HEK293 (cell line): Measurements from ENCODE around the gene PARD3.
"Not testable (repeated sequence)": the region's sequence is repeated elsewhere in the genome, so short reads cannot be mapped to it uniquely, and the experiment has no call there.

Experiments used
- CTCF ChIA-PET: fragments of 350-600 bp; formaldehyde crosslinking; extraction: SDS; loops from one replicate; lab custom pipeline; 2021; ENCODE audit warnings: antibody characterized with exemption; lab: Yijun Ruan, JAX
- POLR2A ChIA-PET: fragments of 300-600 bp; formaldehyde crosslinking; extraction: SDS; loops from one replicate; lab custom pipeline; 2020; ENCODE audit warnings: antibody characterized with exemption, inconsistent platforms; lab: Yijun Ruan, JAX
- H3K27ac ChIP-seq: fragments of 200-500 bp; sonication (Bioruptor generic); 2 replicates; pipeline ENCODE4 v1.5.1; 2014; ENCODE audit warnings: low read depth, low read length, control low read depth, inconsistent platforms; ENCODE audit errors: extremely low read depth
- H3K36me3 ChIP-seq, 2 experiments: fragments of 200-500 bp in 1 of 2; sonication (Bioruptor generic) in 1 of 2; 1 replicate in 1 of 2; 2 replicates in 1 of 2; pipeline ENCODE4 v1.5.1; 2014 to 2017; ENCODE audit warnings: inconsistent platforms in 2 of 2, low read length in 2 of 2; ENCODE audit not compliant: control insufficient read depth in 2 of 2, insufficient read depth in 1 of 2
- H3K4me1 ChIP-seq: fragments of 200-500 bp; sonication (Bioruptor generic); 2 replicates; pipeline ENCODE4 v1.5.1; 2014; ENCODE audit warnings: mild to moderate bottlenecking, low read length, inconsistent platforms; ENCODE audit not compliant: control insufficient read depth, insufficient read depth
- H3K4me3 ChIP-seq: 2 replicates; pipeline ENCODE4 v1.5.1; 2011; ENCODE audit warnings: low read depth, mild to moderate bottlenecking, control low read depth, low read length, moderate library complexity
- H3K9me3 ChIP-seq: fragments of 200-500 bp; sonication (Bioruptor generic); 2 replicates; pipeline ENCODE4 v1.5.1; 2014; ENCODE audit warnings: low read depth, low read length, inconsistent platforms; ENCODE audit not compliant: control insufficient read depth, insufficient read depth
- GLIS1 ChIP-seq: fragments of 450-650 bp; formaldehyde crosslinking; IDR thresholded peaks from 2 replicates; pipeline ENCODE4 v1.5.1; 2016; ENCODE audit warnings: missing biosample characterization, missing genetic modification characterization
- KLF10 ChIP-seq: fragments of 450-650 bp; IDR thresholded peaks from 2 replicates; pipeline ENCODE4 v1.5.1; 2018; ENCODE audit warnings: missing biosample characterization, mild to moderate bottlenecking, missing genetic modification characterization
- SCRT1 ChIP-seq: fragments of 450-650 bp; formaldehyde crosslinking; IDR thresholded peaks from 2 replicates; pipeline ENCODE4 v1.5.1; 2016; ENCODE audit warnings: missing biosample characterization, missing genetic modification characterization, borderline replicate concordance
- ZBTB17 ChIP-seq: fragments of 450-650 bp; formaldehyde crosslinking; IDR thresholded peaks from 2 replicates; pipeline ENCODE4 v1.5.1; 2016; ENCODE audit warnings: missing biosample characterization, missing genetic modification characterization
- ZFHX2 ChIP-seq: fragments of 450-650 bp; formaldehyde crosslinking; conservative IDR thresholded peaks from 2 replicates; pipeline ENCODE4 v1.5.1; 2016; ENCODE audit warnings: missing biosample characterization, missing genetic modification characterization
- ZFP69B ChIP-seq: fragments of 450-650 bp; formaldehyde crosslinking; IDR thresholded peaks from 2 replicates; pipeline ENCODE4 v1.5.1; 2016; ENCODE audit warnings: missing biosample characterization, missing genetic modification characterization
- ZNF16 ChIP-seq: fragments of 450-650 bp; formaldehyde crosslinking; IDR thresholded peaks from 2 replicates; pipeline ENCODE4 v1.5.1; 2016; ENCODE audit warnings: low read depth, missing biosample characterization, missing genetic modification characterization
- ZNF18 ChIP-seq: fragments of 450-650 bp; formaldehyde crosslinking; IDR thresholded peaks from 2 replicates; pipeline ENCODE4 v1.5.1; 2016; ENCODE audit warnings: missing biosample characterization, missing genetic modification characterization
- ZNF211 ChIP-seq: fragments of 450-650 bp; formaldehyde crosslinking; IDR thresholded peaks from 2 replicates; pipeline ENCODE4 v1.5.1; 2016; ENCODE audit warnings: low read depth, missing biosample characterization, missing genetic modification characterization
- ZNF221 ChIP-seq: fragments of 450-650 bp; formaldehyde crosslinking; IDR thresholded peaks from 2 replicates; pipeline ENCODE4 v1.5.1; 2017; ENCODE audit warnings: missing biosample characterization, missing genetic modification characterization, borderline replicate concordance
- ZNF292 ChIP-seq: fragments of 450-650 bp; formaldehyde crosslinking; IDR thresholded peaks from 2 replicates; pipeline ENCODE4 v1.5.1; 2016; ENCODE audit warnings: low read depth, missing biosample characterization, missing genetic modification characterization, borderline replicate concordance
- ZNF341 ChIP-seq: fragments of 450-650 bp; formaldehyde crosslinking; IDR thresholded peaks from 2 replicates; pipeline ENCODE4; 2016; ENCODE audit warnings: low read depth, missing biosample characterization, missing genetic modification characterization
- ZNF394 ChIP-seq: fragments of 450-650 bp; formaldehyde crosslinking; IDR thresholded peaks from 2 replicates; pipeline ENCODE4 v1.5.1; 2016; ENCODE audit warnings: missing biosample characterization, missing genetic modification characterization, mild to moderate bottlenecking, moderate library complexity, borderline replicate concordance
- ZNF549 ChIP-seq: fragments of 450-650 bp; IDR thresholded peaks from 2 replicates; pipeline ENCODE4 v1.5.1; 2018; ENCODE audit warnings: missing biosample characterization, missing genetic modification characterization, mild to moderate bottlenecking, inconsistent platforms, moderate library complexity
- ZNF600 ChIP-seq: fragments of 450-650 bp; formaldehyde crosslinking; IDR thresholded peaks from 2 replicates; pipeline ENCODE4 v1.5.1; 2016; ENCODE audit warnings: missing biosample characterization, missing genetic modification characterization
- ZNF747 ChIP-seq: fragments of 450-650 bp; formaldehyde crosslinking; IDR thresholded peaks from 2 replicates; pipeline ENCODE4 v1.5.1; 2016; ENCODE audit warnings: missing biosample characterization, missing genetic modification characterization
- ZNF785 ChIP-seq: fragments of 450-650 bp; formaldehyde crosslinking; IDR thresholded peaks from 2 replicates; pipeline ENCODE4 v1.5.1; 2016; ENCODE audit warnings: missing biosample characterization, missing genetic modification characterization

PARD3 gene

GRCh38 chr10:34439386-34439785 is 375.7 kb downstream of the PARD3 start:
- POLR2A ChIA-PET, H3K4me3 ChIP-seq, H3K27ac ChIP-seq, H3K36me3 ChIP-seq, H3K4me1 ChIP-seq, H3K9me3 ChIP-seq: not testable (repeated sequence)
- peak; percentile 30; the same call in 1 of the 2 replicates for TF ChIP-seq ZFHX2 (tag by site-specific recombination)
- CTCF ChIA-PET, result interaction anchor here (0.6 to 1.0 kb wide), 2 partner anchors 43 to 699 kb away, joined by 4 to 7 read pairs; no protein-coding TSS in a partner anchor

GRCh38 chr10:34438741-34439140 is 376.4 kb downstream of the PARD3 start:
- POLR2A ChIA-PET, result no interaction called here
- Histone ChIP-seq H3K4me3 (no peak overlapping the region), H3K4me1 (no peaks in the 10 kb centered on the region), H3K27ac (no peak overlapping the region)
- TF ChIP-seq ZNF600 (no peak), ZNF18 (tag by site-specific recombination) (0 out of 2 replicates have a peak, but pooled peaks have one; percentile 46)
- TF ChIP-seq, all 188 proteins: peak for 1
- CTCF ChIA-PET, result no interaction called here
- Histone ChIP-seq H3K9me3 (no peaks in the 10 kb centered on the region), H3K36me3 (no peaks in the 10 kb centered on the region)

- H3K9me3 ChIP-seq, result no peaks in the 10 kb centered on the region
- H3K4me1 ChIP-seq, result no peaks in the 10 kb centered on the region
- no peak overlapping the region for H3K4me3 ChIP-seq
- H3K36me3 ChIP-seq, result no peaks in the 10 kb centered on the region
- H3K27ac ChIP-seq, result no peak overlapping the region
- POLR2A ChIA-PET, result no interaction called here
- CTCF ChIA-PET, result no interaction called here
- TF ChIP-seq ZNF747 (tag by site-specific recombination) (no peak), ZNF341 (tag by site-specific recombination) (0 out of 2 replicates have a peak, but pooled peaks have one; percentile 18)
Measured at GRCh38 chr10:34437906-34438305, 377.2 kb downstream of the PARD3 start.

GRCh38 chr10:34434119-34434594 is 380.9 kb downstream of the PARD3 start:
- H3K4me3 ChIP-seq, result no peak overlapping the region
- no peaks in the 10 kb centered on the region for H3K36me3 ChIP-seq
- TF ChIP-seq ZNF600 (peak; percentile 25; the same call in 1 of the 2 replicates), ZBTB17 (tag by site-specific recombination) (peak; percentile 76), KLF10 (no peak)
- H3K27ac ChIP-seq, result no peak overlapping the region
- no peaks in the 10 kb centered on the region for H3K9me3 ChIP-seq
- H3K4me1 ChIP-seq, result no peaks in the 10 kb centered on the region
- CTCF ChIA-PET, result no interaction called here
- POLR2A ChIA-PET, result no interaction called here

GRCh38 chr10:34433241-34434076 is 381.6 kb downstream of the PARD3 start:
- H3K27ac ChIP-seq, result no peak overlapping the region
- CTCF ChIA-PET, result no interaction called here

More at GRCh38 chr10:34433241-34434076, 381.6 kb downstream of the PARD3 start:
- Histone ChIP-seq H3K4me3 (no peak overlapping the region), H3K4me1 (no peaks in the 10 kb centered on the region), H3K36me3 (no peaks in the 10 kb centered on the region), H3K9me3 (no peaks in the 10 kb centered on the region)
- TF ChIP-seq ZNF394 (tag by site-specific recombination), result no peak
- no peak for TF ChIP-seq ZNF211
- no peak for TF ChIP-seq ZNF785
- TF ChIP-seq ZNF221 (tag by site-specific recombination), result no peak
- TF ChIP-seq ZNF16 (tag by site-specific recombination), result no peak
- TF ChIP-seq ZNF549, result no peak
- no peak for TF ChIP-seq ZNF292 (tag by site-specific recombination)
- no peak for TF ChIP-seq SCRT1
- TF ChIP-seq KLF10, result no peak
- TF ChIP-seq GLIS1 (tag by site-specific recombination), result no peak
- no peak for TF ChIP-seq ZFP69B
- POLR2A ChIA-PET, result no interaction called here
